Measurements from ENCODE around the gene RWDD4. TPM values are rescaled to one million over a fixed set of nuclear protein-coding genes. Genes with fewer than 3 reads are reported as not detected.

RWDD4 gene
- total and polyA plus RNA-seq, 9 of the 15 experiments (the other 6 are each of a cell fraction or from before 2014, with no cell fraction given) = 8.4 to 32.5 (median 24.2) TPM

DNA sequence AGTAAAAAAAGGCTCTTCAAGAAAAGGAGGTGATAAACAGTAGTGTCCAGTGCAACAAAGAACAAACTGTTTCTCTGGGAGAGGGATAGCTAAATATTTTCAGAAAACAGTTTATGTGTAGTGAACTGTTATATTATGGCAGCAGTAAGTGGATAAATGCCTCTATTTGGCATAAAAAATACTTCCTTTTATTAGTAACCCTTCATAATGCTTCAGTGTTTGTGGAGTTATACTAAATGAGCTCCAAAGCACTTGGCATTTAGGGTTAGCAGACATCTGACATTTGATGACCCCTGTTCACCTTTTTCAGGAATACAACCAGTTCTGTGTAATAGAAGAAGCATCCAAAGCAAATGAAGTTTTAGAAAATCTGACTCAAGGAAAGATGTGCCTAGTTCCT is 32.0 kb upstream of the RWDD4 start:
- no peaks in the 10 kb centered on the region for H3K27me3 ChIP-seq (ENCODE audit: control insufficient read depth in 2 of 2, insufficient read depth in 2 of 2, low read length in 2 of 2)
- no peaks in the 10 kb centered on the region for H4K20me1 ChIP-seq (replicated peaks; ENCODE audit: control insufficient read depth, insufficient read depth, low read length)
- H3K4me1 ChIP-seq (replicated peaks in 1 of 2; ENCODE audit: control insufficient read depth in 2 of 2, insufficient read depth in 2 of 2, low read length in 2 of 2) = no peaks in the 10 kb centered on the region
- POLR2A ChIA-PET = no interaction called here
- H3K36me3 ChIP-seq (ENCODE audit: control insufficient read depth, insufficient read depth, low read length) = peaks cover 65% of the 10 kb centered on the region
- BruUV-seq (replicated peaks) = no TSS peak
- no peaks in the 10 kb centered on the region for H3K9me3 ChIP-seq (replicated peaks; ENCODE audit: control insufficient read depth, insufficient read depth, low read depth, low read length)
- no peak overlapping the region for H3K27ac ChIP-seq (ENCODE audit: extremely low read depth, low read depth, low read length)
- CTCF ChIA-PET (ENCODE audit: low intra/inter-chr PET ratio) = no interaction called here
- no peak overlapping the region for H3K4me3 ChIP-seq
- intact Hi-C loops (cut with micrococcal nuclease) = no loop called here
- no peaks in the 10 kb centered on the region for H3K79me2 ChIP-seq (ENCODE audit: control insufficient read depth, insufficient read depth, low read length)
- no peak overlapping the region for H2AFZ ChIP-seq (ENCODE audit: low read depth, low read length)
- FAIRE-seq (peak; percentile 23), DNase-seq (ENCODE audit: extremely low read depth in 1 of 4, low spot score in 3 of 4) (no peak), ATAC-seq (no peak)
- in situ Hi-C loops (cut with MboI) = no loop called here
- no peaks in the 10 kb centered on the region for H3K9me1 ChIP-seq (ENCODE audit: control insufficient read depth, insufficient read depth, low read length)
- no peak overlapping the region for H3K9ac ChIP-seq (ENCODE audit: insufficient read depth in 1 of 2, low read depth in 2 of 2, low read length in 2 of 2)
- no peak overlapping the region for H3K4me2 ChIP-seq (ENCODE audit: insufficient read depth, low read length)
- no peak for TF ChIP-seq ATF1 (CRISPR knock-in tag; IDR thresholded peaks at IDR 0.05)
- TF ChIP-seq ATF1 (tag; IDR thresholded peaks at IDR 0.05) = no peak
- no peak for TF ChIP-seq L3MBTL2 (IDR thresholded peaks at IDR 0.05)
- TF ChIP-seq ZFX (CRISPR knock-in tag; IDR thresholded peaks at IDR 0.05) = no peak
- no peak for TF ChIP-seq GTF2E2 (tag; IDR thresholded peaks at IDR 0.05)
- TF ChIP-seq KDM1A (IDR thresholded peaks at IDR 0.05) = no peak
- no peak for TF ChIP-seq TOE1 (IDR thresholded peaks at IDR 0.05; ENCODE audit: borderline replicate concordance)
- TF ChIP-seq TOE1 (CRISPR knock-in tag; IDR thresholded peaks at IDR 0.05; ENCODE audit: borderline replicate concordance, low read depth) = no peak
- TF ChIP-seq GATAD2B (IDR thresholded peaks at IDR 0.05; ENCODE audit: borderline replicate concordance) = no peak
- no peak for TF ChIP-seq SUPT5H (IDR thresholded peaks at IDR 0.05)
- TF ChIP-seq NONO (IDR thresholded peaks at IDR 0.05; ENCODE audit: low read depth in 2 of 2, low read length in 1 of 2) = no peak
- TF ChIP-seq RBM22 (IDR thresholded peaks at IDR 0.05; ENCODE audit: low read depth, low read length, poor library complexity, severe bottlenecking) = no peak
- TF ChIP-seq, protein P1, sequence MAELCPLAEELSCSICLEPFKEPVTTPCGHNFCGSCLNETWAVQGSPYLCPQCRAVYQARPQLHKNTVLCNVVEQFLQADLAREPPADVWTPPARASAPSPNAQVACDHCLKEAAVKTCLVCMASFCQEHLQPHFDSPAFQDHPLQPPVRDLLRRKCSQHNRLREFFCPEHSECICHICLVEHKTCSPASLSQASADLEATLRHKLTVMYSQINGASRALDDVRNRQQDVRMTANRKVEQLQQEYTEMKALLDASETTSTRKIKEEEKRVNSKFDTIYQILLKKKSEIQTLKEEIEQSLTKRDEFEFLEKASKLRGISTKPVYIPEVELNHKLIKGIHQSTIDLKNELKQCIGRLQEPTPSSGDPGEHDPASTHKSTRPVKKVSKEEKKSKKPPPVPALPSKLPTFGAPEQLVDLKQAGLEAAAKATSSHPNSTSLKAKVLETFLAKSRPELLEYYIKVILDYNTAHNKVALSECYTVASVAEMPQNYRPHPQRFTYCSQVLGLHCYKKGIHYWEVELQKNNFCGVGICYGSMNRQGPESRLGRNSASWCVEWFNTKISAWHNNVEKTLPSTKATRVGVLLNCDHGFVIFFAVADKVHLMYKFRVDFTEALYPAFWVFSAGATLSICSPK (IDR thresholded peaks at IDR 0.05; ENCODE audit: borderline replicate concordance) = no peak
- no peak for TF ChIP-seq EHMT2 (IDR thresholded peaks at IDR 0.05)
- TF ChIP-seq SMARCA4 (IDR thresholded peaks at IDR 0.05) = no peak
- no peak for TF ChIP-seq SPI1 (IDR thresholded peaks at IDR 0.05; ENCODE audit: borderline replicate concordance, low read depth, low read length)
- TF ChIP-seq HDAC8 (tag; IDR thresholded peaks at IDR 0.05) = no peak
- TF ChIP-seq, protein P2, sequence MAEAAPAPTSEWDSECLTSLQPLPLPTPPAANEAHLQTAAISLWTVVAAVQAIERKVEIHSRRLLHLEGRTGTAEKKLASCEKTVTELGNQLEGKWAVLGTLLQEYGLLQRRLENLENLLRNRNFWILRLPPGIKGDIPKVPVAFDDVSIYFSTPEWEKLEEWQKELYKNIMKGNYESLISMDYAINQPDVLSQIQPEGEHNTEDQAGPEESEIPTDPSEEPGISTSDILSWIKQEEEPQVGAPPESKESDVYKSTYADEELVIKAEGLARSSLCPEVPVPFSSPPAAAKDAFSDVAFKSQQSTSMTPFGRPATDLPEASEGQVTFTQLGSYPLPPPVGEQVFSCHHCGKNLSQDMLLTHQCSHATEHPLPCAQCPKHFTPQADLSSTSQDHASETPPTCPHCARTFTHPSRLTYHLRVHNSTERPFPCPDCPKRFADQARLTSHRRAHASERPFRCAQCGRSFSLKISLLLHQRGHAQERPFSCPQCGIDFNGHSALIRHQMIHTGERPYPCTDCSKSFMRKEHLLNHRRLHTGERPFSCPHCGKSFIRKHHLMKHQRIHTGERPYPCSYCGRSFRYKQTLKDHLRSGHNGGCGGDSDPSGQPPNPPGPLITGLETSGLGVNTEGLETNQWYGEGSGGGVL (CRISPR knock-in tag; IDR thresholded peaks at IDR 0.05) = no peak
- TF ChIP-seq ELF4 (CRISPR knock-in tag; IDR thresholded peaks at IDR 0.05) = no peak
- TF ChIP-seq, protein P3, sequence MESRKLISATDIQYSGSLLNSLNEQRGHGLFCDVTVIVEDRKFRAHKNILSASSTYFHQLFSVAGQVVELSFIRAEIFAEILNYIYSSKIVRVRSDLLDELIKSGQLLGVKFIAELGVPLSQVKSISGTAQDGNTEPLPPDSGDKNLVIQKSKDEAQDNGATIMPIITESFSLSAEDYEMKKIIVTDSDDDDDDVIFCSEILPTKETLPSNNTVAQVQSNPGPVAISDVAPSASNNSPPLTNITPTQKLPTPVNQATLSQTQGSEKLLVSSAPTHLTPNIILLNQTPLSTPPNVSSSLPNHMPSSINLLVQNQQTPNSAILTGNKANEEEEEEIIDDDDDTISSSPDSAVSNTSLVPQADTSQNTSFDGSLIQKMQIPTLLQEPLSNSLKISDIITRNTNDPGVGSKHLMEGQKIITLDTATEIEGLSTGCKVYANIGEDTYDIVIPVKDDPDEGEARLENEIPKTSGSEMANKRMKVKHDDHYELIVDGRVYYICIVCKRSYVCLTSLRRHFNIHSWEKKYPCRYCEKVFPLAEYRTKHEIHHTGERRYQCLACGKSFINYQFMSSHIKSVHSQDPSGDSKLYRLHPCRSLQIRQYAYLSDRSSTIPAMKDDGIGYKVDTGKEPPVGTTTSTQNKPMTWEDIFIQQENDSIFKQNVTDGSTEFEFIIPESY (CRISPR knock-in tag; IDR thresholded peaks at IDR 0.05) = no peak
